Smooth muscle cell (in vitro differentiated cells): ENCODE measurements around the gene SLC52A1. TPM values are rescaled to one million over a fixed set of nuclear protein-coding genes. Genes with fewer than 3 reads are reported as not detected.

Source experiments
- DNase-seq: peaks from one replicate; lab custom pipeline; 2025; ENCODE audit not compliant: unreplicated experiment; lab: John Stamatoyannopoulos, UW
- H2AFZ ChIP-seq: fragments of 200-600 bp; sonication (generic); 2 replicates; pipeline ENCODE4 v1.6.0; 2016; ENCODE audit warnings: antibody characterized with exemption, low read depth, mild to moderate bottlenecking
- H3F3A ChIP-seq: fragments of 200-600 bp; sonication (generic); 2 replicates; pipeline ENCODE4 v1.6.0; 2017; ENCODE audit warnings: antibody characterized with exemption, low read depth
- H3K27ac ChIP-seq: fragments of 200-600 bp; sonication (generic); 2 replicates; pipeline ENCODE4 v1.5.1; 2016; ENCODE audit warnings: low read depth, mild to moderate bottlenecking
- H3K27me3 ChIP-seq: fragments of 200-600 bp; sonication (generic); 2 replicates; pipeline ENCODE4 v1.6.1; 2016; ENCODE audit warnings: low read depth, mild to moderate bottlenecking
- H3K36me3 ChIP-seq: fragments of 200-600 bp; sonication (generic); 2 replicates; pipeline ENCODE4 v1.5.1; 2016; ENCODE audit warnings: low read depth
- H3K4me1 ChIP-seq: fragments of 200-600 bp; sonication (generic); 2 replicates; pipeline ENCODE4 v1.5.1; 2016; ENCODE audit warnings: low read depth
- H3K4me2 ChIP-seq: fragments of 200-600 bp; sonication (generic); 2 replicates; pipeline ENCODE4 v1.6.0; 2016; ENCODE audit warnings: mild to moderate bottlenecking
- H3K4me3 ChIP-seq: fragments of 200-600 bp; sonication (generic); 2 replicates; pipeline ENCODE4 v1.5.1; 2016; ENCODE audit warnings: mild to moderate bottlenecking
- H3K79me2 ChIP-seq: fragments of 200-600 bp; sonication (generic); 2 replicates; pipeline ENCODE4 v1.6.0; 2016; ENCODE audit warnings: low read depth, mild to moderate bottlenecking
- H3K9ac ChIP-seq: fragments of 200-600 bp; sonication (generic); 2 replicates; pipeline ENCODE4 v1.6.0; 2016; ENCODE audit warnings: low read depth
- H3K9me3 ChIP-seq: fragments of 200-600 bp; sonication (generic); replicated peaks from 2 replicates; pipeline ENCODE4 v1.5.1; 2016; ENCODE audit warnings: low read depth
- H4K20me1 ChIP-seq: fragments of 200-600 bp; sonication (generic); 2 replicates; pipeline ENCODE4 v1.6.0; 2016; ENCODE audit warnings: low read depth
- WGBS: methylation state at CpG from one replicate; pipeline ENCODE4 v1.1.7; 2016; ENCODE audit warnings: low lambda C conversion rate; 5-methylcytosine and 5-hydroxymethylcytosine counted together
- polyA plus RNA-seq: library from polyadenylated mRNA; unstranded; fragments of >200 nt; fragmentation: Nextera tagmentation; extraction: Ambion mirVana; gene quantifications from 2 replicates; pipeline ENCODE4 v1.2.1, GENCODE V29; 2016
- total RNA-seq: library from RNA; depleted of rRNA; stranded (reverse); fragments of >200 nt; gene quantifications from 2 replicates; pipeline ENCODE4 v1.2.3, GENCODE V29; 2014
- TF ChIP-seq, protein P1 (sequence below): fragments of 200-600 bp; sonication (generic); IDR thresholded peaks from 2 replicates; pipeline ENCODE4 v1.5.1; 2017; ENCODE audit warnings: borderline replicate concordance, mild to moderate bottlenecking, antibody characterized with exemption; ENCODE audit not compliant: insufficient read depth, poor library complexity, severe bottlenecking

The SLC52A1 gene
- total RNA-seq, result 0.31 and 1.7 TPM in 2 replicates
- polyA plus RNA-seq, result 0.21 and 0.31 TPM in 2 replicates

GRCh38 chr17:5035315-5035714 is at the start of gene SLC52A1:
SLC52A1 (minus strand) TSS chr17:5035426; CDS start chr17:5034606, 820 bp downstream.
- H3K4me3 ChIP-seq, result peak within 1 kb of the TSS; percentile 38
- no peak for DNase-seq
- no peak within 1 kb of the TSS for H3K9ac ChIP-seq
- H3K4me2 ChIP-seq, result peak within 1 kb of the TSS; percentile 75
- H3F3A ChIP-seq, result no peaks in the 10 kb centered on the region
- peaks cover 21% of the 10 kb centered on the region for H3K27me3 ChIP-seq
- H4K20me1 ChIP-seq, result no peaks in the 10 kb centered on the region
- H3K9me3 ChIP-seq, result no peaks in the 10 kb centered on the region
- no peaks in the 10 kb centered on the region for H3K4me1 ChIP-seq
- no peak within 1 kb of the TSS for H3K27ac ChIP-seq
- H2AFZ ChIP-seq, result no peak within 1 kb of the TSS
- WGBS, result 22% methylated on average over 23 of the region's 24 CpGs
- TF ChIP-seq, protein P1, sequence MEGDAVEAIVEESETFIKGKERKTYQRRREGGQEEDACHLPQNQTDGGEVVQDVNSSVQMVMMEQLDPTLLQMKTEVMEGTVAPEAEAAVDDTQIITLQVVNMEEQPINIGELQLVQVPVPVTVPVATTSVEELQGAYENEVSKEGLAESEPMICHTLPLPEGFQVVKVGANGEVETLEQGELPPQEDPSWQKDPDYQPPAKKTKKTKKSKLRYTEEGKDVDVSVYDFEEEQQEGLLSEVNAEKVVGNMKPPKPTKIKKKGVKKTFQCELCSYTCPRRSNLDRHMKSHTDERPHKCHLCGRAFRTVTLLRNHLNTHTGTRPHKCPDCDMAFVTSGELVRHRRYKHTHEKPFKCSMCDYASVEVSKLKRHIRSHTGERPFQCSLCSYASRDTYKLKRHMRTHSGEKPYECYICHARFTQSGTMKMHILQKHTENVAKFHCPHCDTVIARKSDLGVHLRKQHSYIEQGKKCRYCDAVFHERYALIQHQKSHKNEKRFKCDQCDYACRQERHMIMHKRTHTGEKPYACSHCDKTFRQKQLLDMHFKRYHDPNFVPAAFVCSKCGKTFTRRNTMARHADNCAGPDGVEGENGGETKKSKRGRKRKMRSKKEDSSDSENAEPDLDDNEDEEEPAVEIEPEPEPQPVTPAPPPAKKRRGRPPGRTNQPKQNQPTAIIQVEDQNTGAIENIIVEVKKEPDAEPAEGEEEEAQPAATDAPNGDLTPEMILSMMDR, result no peak
- no peaks in the 10 kb centered on the region for H3K79me2 ChIP-seq
- no peaks in the 10 kb centered on the region for H3K36me3 ChIP-seq

DNA sequence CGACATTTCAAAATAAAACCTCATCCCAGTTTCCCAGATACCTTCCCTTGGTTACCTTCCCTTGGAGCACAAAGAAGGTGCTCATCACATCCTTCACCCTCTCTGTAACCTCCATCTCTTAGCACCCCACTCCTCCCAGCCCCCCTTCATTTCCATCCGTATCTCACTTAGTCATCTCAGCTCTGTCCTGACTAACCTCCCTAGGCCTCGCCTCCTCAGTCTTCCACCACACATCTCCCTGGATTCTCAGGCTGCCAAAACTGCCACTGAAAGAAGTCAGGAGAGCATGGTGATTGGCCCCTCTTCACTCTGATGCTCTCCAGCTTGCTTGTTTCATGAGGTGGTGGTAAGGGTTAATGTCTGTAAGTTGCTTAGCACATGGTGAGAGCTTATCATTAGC is 45.4 kb upstream of the SLC52A1 start:
- Histone ChIP-seq H3F3A (no peaks in the 10 kb centered on the region), H3K9ac (no peak overlapping the region), H3K4me3 (no peak overlapping the region), H4K20me1 (no peaks in the 10 kb centered on the region), H3K4me1 (no peaks in the 10 kb centered on the region), H3K4me2 (no peak overlapping the region), H2AFZ (no peak overlapping the region), H3K27ac (no peak overlapping the region), H3K36me3 (no peaks in the 10 kb centered on the region), H3K9me3 (no peaks in the 10 kb centered on the region), H3K79me2 (no peaks in the 10 kb centered on the region), H3K27me3 (no peaks in the 10 kb centered on the region)
- 87% methylated on average over 3 of the region's 3 CpGs for WGBS
- TF ChIP-seq, protein P1, result no peak
- DNase-seq, result no peak

- no peak within 1 kb of the TSS for H2AFZ ChIP-seq
- no peak within 1 kb of the TSS for H3K27ac ChIP-seq
- H3K79me2 ChIP-seq, result no peaks in the 10 kb centered on the region
- no peaks in the 10 kb centered on the region for H3K4me1 ChIP-seq
- peak within 1 kb of the TSS; percentile 32 for H3K4me3 ChIP-seq
- H3K36me3 ChIP-seq, result no peaks in the 10 kb centered on the region
- TF ChIP-seq, protein P1, result no peak
- H3K4me2 ChIP-seq, result peak within 1 kb of the TSS; percentile 57
- no peak for DNase-seq
- no peak within 1 kb of the TSS for H3K9ac ChIP-seq
- H3F3A ChIP-seq, result no peaks in the 10 kb centered on the region
- no peaks in the 10 kb centered on the region for H4K20me1 ChIP-seq
- H3K27me3 ChIP-seq, result no peaks in the 10 kb centered on the region
- WGBS, result 41% methylated on average over 69 of the region's 75 CpGs
- no peaks in the 10 kb centered on the region for H3K9me3 ChIP-seq
Measured at GRCh38 chr17:5078106-5079028, 43.1 kb upstream of the SLC52A1 start, which contains the start of gene ZFP3. ZFP3 (plus strand) TSS chr17:5078467; CDS start chr17:5091505, 13,038 bp downstream.
